ENCODE measurements around the gene DGCR8.

The DGCR8 gene

GRCh38 chr22:20111045-20111688 lies 31.1 kb downstream of the DGCR8 start:
- peak; percentile 75 for DNase-seq (ENCODE audit: low spot score)
- peak; percentile 27 for TF ChIP-seq CTCF (IDR thresholded peaks at IDR 0.05; ENCODE audit: borderline replicate concordance, control extremely low read depth, extremely low read depth, insufficient read depth, missing control alignments)
- in situ Hi-C loops (cut with MboI; ENCODE audit: low sequenced_read_pairs, unreplicated experiment) = no loop called here

- DNase-seq (ENCODE audit: low spot score) = no peak
- in situ Hi-C loops (cut with MboI; ENCODE audit: low sequenced_read_pairs, unreplicated experiment) = no loop called here
- no peak for TF ChIP-seq CTCF (IDR thresholded peaks at IDR 0.05; ENCODE audit: borderline replicate concordance, control extremely low read depth, extremely low read depth, insufficient read depth, missing control alignments)
Observed at GRCh38 chr22:20111689-20112622, 31.9 kb downstream of the DGCR8 start.

GRCh38 chr22:20112623-20113511 lies 32.8 kb downstream of the DGCR8 start:
- TF ChIP-seq CTCF (IDR thresholded peaks at IDR 0.05; ENCODE audit: borderline replicate concordance, control extremely low read depth, extremely low read depth, insufficient read depth, missing control alignments) = no peak
- no peak for DNase-seq (ENCODE audit: low spot score)
- in situ Hi-C loops (cut with MboI; ENCODE audit: low sequenced_read_pairs, unreplicated experiment) = no loop called here

- TF ChIP-seq CTCF (IDR thresholded peaks at IDR 0.05; ENCODE audit: borderline replicate concordance, control extremely low read depth, extremely low read depth, insufficient read depth, missing control alignments) = no peak
- in situ Hi-C loops (cut with MboI; ENCODE audit: low sequenced_read_pairs, unreplicated experiment) = no loop called here
- DNase-seq (ENCODE audit: low spot score) = no peak
Observed at GRCh38 chr22:20113551-20114310, 33.7 kb downstream of the DGCR8 start.

GRCh38 chr22:20114506-20115475 lies 34.8 kb downstream of the DGCR8 start:
- in situ Hi-C loops (cut with MboI; ENCODE audit: low sequenced_read_pairs, unreplicated experiment) = no loop called here
- no peak for DNase-seq (ENCODE audit: low spot score)
- TF ChIP-seq CTCF (IDR thresholded peaks at IDR 0.05; ENCODE audit: borderline replicate concordance, control extremely low read depth, extremely low read depth, insufficient read depth, missing control alignments) = no peak
